T-helper 22 cell (primary cell): ENCODE results near the gene GSG1L.
"Not testable (repeated sequence)": the region's sequence is repeated elsewhere in the genome, so short reads cannot be mapped to it uniquely, and the experiment has no call there.

Source experiments
- DNase-seq: peaks from one replicate; pipeline ENCODE4 v3.0.0-alpha.2; 2020; ENCODE audit warnings: low read depth

The GSG1L gene

DNA sequence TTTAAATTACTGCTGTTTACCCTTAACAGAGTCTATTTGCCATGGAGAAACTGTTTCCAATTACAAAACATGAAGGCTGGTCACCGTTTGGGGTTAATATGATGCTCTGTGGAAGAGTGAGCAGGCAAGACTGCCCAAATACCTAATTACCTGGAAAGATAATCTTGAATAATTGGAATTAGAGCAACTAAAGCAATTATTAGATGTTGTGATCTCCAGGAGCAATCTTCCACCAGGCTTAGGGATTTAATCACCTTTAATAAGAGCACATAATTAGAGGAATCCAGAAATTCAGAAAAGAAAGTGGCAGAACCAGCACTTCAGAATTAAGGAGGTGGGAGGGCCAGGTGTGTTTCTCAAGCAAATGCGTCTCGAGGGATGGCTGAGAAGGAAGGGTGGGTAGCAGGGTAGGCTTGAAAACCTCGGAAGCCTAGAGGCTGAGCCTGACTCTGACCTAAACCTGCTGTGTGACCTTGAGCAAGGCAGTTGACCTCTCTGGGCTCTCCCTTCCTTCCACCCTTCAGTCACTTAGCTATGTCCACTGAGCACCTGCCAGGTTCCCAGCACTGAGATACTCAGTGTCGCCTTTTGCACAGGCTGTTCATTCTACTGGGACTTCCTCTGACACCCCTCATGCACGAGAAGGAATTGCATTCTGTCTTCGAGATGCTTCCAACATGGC lies 113.2 kb downstream of the GSG1L start:
- DNase-seq, result no peak

DNA sequence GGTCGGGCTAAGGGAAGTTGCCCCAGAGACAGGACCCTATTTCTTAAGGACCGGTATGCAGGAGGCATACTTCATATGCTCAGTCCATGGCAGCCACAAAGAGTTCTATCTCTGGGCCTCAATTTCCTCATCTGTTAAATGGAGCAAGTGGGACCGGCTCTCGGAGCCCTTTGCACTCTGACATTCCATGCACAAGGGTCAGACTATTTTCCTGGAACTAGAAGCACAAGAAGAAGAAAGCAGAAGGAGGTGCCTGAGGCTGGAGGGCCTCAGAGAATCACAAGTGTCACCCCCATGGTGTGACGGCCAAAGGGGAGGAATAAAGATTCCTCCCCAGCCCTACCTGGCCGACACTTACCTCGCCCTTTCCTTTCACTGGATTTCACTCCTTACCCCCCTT lies 115.8 kb downstream of the GSG1L start:
- DNase-seq, result no peak

DNA sequence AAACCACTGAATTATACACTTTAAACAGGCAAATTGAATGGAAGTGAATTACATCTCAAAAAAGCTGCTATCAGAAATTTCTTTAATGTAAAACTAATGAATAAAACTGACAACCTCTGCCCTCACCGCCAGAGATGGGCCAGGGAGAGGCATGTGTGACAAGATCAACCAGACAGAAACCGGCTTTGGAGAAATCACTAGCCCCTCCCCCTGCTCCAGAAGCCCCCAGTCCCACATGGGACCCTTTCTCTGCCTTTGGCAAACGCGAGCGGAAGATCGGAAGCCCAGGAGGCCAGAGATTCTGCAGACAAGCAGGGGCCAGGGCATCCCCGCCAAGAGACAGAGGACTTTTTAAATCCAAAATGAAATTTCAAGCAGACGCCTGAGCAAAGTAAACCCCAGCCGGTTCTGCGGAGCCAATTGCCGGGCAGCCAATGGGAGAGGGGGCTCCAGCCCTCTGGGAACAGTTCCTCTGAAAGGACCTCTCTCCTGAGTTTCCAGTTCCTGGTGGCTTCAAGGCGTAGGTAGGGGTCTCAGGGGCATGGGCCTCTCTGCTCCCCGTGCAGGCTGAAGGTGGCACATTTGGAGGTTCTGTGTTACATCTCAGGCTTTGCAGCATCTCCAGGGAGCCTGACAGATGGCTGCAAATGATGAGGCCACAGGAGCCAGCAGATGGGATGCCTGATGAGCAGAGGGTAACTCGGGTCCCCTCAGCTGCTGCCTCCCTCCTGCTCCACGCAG lies 118.1 kb downstream of the GSG1L start:
- no peak for DNase-seq

DNA sequence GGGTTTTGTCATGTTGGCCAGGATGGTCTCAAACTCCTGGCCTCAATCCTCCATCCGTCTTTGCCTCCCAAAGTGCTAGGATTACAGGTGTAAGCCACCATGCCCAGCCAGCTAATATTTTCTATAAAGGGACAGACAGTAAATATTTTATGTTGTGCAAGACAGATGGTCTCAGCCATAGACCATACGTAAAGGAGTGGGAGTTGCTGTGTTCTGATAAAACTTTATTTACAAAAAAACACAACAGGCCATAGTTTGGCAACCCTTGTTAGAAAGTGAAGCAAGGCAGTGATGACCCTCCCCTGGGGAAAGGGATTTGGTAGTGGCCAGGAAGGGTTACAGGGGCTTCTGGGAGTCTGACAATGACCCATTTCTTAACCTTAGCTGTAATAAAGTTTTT lies 119.7 kb downstream of the GSG1L start:
- no peak for DNase-seq

DNA sequence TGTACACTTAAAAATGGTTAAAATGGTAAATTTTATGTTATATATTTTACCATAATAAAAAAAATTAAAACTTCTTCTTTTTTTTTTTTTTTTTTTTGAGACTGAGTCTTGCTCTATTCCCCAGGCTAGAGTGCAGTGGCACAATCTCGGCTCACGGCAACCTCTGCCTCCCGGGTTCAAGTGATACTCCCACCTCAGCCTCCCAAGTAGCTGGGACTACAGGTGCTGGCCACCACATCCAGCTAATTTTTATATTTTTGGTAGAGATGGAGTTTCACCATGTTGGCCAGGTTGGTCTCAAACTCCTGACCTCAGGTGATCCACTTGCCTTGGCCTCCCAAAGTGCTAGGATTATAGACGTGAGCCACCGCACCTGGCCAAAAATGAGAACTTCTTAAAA lies 121.4 kb downstream of the GSG1L start:
- not testable (repeated sequence) for DNase-seq

DNA sequence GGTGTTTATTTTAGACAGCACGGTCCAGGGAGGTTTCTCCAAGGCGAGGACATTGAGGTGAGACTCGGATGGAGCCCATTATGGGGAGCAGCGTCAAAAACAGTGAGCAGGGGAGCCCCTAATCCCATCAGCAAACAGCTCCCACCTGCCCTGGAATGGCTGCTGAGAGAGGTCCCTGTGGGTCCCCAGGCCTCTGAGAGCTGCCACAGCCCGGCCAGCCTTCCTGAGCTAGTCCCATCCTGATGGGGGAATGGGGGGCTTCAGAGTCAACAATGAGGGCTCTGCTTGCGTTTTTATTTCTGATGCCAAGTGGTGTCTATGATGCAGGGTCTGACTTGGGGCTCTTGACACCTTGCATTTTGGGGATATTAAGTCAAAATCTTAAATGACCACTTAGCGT lies 128.4 kb downstream of the GSG1L start:
- no peak for DNase-seq

DNA sequence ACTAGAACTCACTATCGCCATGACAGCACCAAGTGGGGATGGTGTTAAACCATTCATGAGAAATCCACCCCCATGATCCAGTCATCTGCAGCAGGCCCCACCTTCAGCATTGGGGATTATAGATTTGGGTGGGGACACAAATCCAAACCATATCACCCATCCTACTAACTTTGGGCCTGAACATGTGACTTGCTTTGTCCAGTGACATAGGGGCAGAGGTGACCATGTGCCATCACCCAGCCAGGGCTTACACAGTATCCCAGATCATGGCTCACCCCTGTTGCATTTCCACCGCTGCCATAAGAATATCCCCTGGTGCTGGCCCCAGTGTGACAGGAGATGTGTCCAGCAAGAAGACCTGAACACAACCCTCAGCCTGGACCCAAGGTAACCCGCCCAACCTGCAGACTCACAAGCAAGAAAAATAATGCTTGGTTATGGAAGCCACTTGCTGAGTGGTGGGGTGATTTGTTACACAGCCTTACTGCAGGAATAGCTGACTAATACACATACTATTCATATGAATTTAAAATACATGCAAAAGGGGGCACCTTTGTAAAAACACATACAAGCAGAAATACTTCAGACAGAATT lies 130.9 kb downstream of the GSG1L start:
- no peak for DNase-seq

DNA sequence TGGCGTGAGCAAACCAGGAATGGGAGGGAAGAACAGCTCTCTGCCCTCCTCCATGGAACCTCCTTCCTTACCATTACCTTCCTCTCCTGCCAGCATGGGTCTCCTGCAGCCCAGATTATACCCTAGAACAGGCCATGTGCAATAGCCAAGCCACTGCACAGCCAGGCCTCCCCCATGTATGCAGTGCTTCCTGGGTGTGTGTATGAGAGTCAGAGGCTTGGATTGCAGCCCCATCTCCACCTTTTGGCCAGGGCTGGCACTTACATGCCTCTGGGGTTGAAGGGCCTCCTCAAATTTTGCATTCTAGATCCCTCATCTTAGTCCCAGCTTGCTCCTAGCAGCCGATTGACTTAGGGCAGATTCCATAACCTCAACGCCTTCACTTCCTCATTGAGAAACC lies 133.7 kb downstream of the GSG1L start:
- DNase-seq, result no peak

DNA sequence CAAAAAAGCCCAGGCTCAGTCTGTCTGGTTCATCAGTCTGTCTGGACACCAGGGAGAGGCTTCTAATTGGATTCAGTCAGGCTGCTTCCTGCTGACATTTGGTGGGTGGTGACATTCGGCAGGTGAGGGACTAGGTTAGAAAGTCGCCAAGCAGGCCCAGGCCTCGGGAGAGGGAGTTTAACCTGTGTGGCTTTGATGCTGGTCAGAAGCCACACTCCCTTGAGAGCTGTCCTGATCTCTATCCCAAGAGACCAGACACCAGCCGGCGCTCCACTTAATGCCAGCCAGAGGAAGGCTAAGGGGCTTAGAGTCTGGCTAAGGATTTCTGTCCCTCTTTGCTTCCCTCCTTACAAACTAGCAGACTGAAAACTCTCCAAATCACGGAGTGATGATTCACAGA lies 135.0 kb downstream of the GSG1L start:
- no peak for DNase-seq

DNA sequence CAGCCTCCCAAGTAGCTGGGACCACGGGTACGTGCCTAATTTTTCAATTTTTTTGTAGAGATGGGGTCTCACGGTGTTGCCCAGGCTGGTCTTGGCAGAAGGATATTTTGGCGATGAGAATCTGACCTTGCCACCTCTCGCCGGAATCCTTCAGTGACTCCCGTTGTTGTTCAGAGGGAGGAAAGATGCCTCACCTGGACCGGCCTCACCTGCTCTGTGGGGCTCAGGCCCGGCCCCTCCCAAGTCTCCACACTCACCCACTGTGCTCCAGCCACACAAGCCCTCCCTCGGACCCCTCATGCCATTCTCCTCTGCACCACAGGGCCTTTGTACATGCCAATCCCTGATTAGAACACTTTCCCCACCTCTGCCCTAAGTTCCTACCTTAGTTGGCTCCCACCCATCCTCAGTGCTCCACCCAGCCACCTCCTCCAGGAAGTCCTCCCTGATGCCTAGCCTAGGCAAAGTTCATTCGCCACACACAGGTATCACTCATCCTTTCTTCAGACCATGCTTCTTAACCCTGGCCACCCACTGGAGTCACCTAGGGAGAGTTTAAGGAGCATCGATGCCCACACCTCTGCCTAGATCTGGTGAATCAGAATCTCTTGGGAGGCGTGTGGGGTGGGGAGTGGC lies 136.1 kb downstream of the GSG1L start:
- no peak for DNase-seq

DNA sequence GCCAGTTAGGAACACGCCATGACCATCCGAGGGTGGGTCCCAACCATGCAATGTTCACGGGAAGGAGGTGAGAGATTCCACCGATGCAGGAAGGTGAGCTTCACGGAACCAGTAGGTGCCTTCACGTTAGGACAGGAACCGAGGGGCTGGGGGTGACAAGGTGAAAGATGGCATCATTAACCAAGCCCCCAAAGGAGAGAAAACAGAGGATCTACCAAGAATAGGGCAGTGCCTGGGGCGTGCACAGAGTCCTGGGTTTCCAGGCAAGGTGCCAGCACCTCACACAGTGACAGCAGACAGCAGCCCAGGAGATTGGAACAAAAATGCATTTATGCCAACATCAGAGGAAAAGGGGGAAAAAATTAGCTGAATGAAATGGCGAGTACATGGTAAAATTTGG lies 137.9 kb downstream of the GSG1L start:
- no peak for DNase-seq

DNA sequence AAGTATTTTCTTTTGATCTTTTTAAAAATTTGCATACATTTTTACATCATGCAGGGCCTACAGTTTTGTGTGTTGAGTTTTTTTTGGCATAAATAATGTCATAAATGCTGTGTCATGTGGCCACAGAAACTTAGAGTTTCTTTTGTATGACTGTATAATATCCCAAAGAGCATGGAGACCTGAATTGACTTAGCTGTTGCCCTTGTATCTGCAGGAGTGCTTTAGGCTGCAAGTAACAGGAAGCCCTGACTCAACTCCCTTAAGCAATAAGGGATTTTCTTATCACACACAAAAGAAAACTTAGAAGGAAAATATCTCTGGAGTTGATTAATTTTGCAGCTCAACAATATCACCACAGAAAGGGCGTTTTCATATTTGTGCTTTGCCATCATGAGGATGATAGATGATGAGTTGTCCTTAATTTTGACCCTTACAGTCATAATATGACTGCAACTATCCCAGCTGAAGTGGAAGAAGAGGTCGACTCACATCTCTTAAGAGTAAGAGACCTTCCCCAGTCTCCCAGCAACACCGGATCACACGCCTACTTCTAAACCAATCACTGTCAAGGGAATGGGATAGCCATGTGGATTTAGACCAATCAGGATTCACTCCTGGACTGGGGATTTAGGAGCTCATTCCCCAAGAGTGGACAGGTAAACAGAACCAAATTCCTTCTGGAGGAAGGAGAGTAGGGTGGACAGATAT lies 138.9 kb downstream of the GSG1L start:
- no peak for DNase-seq

DNA sequence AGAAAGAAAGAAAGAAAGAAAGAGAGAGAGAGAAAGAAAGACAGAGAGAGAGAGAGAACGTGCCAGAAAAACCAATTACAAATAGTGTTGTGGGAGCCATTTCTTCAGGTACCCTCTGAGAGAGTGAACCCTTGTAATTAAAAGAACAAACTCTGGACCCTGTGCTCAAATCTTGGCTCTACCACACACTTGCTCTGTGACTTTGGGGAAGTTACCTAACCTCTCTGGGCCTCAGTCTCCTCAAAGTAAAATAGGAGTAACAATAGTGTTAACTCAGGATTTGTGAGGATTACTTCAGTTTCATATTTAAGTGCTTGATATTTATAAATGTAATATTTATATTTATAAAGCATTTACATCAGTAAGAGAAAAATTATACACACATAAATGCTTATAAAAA lies 139.8 kb downstream of the GSG1L start:
- no peak for DNase-seq

DNA sequence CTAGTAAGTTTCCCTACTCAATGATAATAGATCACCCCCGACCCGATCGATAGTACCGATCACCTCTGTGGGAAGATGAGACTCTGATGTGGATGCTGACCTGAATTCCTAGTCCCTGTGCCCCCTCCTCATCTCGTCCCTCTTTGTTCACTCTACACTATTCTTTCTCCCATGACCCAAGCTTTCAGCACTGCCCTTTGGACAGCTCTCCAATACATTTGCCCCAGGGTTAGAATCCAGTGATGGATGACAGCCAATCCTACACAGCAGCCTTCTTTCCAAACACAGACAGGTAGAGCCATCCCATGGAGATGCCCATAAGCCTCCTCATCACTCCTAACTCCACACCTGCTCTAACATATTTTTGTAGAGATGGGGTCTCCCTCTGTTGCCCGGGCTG lies 141.1 kb downstream of the GSG1L start:
- DNase-seq, result no peak

DNA sequence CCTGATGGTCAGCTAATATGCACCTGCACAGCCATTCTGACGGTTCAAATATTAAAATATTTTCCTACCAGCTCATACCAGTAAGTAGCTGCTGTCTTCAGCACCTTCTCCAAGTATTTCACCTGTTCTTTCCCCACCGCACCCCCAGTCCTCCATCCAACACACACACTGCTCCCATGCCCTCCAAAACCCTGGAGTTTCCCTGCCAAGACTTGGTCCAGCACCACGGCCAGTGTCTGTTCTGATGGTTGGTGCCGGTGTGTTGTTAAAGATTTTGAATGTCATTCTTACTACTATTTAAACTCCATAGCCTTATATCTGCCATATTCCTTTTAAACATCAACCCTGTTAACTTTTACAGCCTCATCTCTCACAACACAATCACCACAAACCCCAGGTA lies 142.4 kb downstream of the GSG1L start:
- DNase-seq, result no peak

DNA sequence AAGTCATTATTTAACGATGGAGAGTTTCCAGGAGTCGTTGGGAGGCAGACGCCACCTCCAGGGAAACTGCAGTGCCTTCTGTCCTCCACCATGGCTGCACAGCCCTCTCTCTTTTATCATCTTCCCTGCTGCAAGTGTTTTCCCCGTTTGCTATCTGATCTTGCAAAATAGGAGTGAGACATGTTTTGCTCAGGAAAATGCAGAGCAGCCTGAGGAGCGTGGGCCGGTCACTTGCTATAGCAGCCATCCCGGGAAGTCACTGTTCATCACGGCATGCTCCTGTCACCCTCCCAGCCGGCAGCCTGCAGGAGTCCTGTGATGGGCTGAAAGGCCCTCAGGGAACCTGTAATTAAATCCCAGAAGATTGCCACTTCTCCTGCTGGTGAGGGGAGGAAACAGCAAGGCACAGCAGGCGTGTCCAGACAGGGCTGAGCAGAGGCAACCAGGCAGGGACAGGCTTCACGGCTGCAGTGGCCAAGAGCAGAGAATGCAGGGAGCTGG lies 143.1 kb downstream of the GSG1L start:
- no peak for DNase-seq

DNA sequence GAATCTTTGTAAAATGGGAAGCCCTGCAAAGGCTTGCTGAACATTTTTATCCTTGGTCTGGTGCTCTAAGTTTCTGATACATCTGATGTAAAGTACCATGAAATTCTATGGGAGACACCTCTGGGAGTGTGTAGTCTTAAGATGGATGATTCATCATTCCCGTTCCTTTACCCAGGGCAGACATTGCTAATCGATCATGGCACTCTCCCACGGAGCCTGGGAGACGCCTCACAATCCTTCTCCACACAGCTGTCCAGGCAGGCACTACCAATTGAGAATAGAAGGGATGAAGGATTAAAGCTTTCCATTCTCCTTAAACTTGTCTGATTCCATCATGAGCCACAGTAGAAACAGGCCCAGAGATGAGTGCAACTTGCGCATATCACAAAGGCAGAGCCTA lies 144.8 kb downstream of the GSG1L start:
- DNase-seq, result no peak

DNA sequence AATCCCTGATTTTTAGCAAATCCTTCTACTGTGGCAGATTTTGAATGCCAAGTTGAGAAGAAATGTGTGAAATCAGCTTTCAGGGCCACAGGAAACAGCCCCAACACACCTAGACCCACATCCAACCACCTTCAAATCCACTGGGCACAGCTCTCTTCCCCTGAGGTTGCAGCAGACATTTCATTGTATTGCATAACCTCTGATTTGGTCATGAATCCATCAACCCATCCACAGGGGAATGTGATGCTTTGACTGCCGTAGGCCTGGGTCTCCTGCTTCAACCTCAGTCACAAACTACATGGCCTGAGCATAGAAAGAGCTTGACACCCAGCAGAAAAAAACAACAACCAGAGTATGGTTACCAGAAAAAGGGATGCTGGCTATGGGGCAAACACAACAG lies 145.6 kb downstream of the GSG1L start:
- no peak for DNase-seq

DNA sequence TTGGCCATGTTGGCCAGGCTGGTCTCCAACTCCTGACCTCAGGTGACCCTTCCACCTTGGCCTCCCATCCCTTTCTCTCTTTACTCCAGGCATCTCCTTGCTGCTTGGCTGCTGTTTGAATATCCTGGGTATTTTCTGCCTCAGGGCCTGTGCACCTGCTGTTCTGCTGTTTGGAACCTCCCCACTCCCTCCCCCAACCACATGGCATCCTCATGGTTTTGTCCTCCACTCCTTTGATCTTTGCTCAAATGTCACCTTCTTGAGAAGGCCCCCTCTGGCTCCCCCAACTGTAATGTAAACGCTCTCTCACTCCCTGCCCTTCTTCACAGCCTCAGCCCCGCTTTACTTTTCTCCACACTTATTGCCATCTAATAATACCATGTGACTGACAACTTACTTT lies 152.0 kb downstream of the GSG1L start:
- no peak for DNase-seq

DNA sequence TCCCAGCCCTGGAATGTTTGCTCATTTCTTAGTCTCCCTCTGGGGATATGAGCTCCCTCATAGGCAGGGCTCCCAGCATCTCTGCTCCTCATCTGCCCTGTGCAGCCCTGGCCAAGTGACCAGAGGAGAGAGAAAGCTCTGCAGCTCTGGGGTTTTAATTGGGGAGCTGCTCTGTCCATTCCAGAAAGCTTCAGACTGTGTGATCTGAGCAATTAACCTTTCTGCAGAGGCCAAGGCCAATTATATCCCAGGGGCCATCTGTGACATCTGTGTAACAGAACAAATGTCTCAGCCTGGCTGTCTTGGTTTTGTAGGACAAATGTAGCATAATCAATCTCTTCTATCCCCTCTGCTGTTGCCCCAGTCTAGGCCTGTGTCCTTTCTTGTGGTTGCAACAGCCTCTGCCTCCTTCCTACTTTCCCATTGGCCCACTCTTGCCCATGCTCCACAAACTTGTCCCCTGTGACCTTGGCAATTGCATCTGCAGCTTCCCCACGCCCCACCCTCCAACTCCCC lies 156.0 kb downstream of the GSG1L start:
- no peak for DNase-seq

DNA sequence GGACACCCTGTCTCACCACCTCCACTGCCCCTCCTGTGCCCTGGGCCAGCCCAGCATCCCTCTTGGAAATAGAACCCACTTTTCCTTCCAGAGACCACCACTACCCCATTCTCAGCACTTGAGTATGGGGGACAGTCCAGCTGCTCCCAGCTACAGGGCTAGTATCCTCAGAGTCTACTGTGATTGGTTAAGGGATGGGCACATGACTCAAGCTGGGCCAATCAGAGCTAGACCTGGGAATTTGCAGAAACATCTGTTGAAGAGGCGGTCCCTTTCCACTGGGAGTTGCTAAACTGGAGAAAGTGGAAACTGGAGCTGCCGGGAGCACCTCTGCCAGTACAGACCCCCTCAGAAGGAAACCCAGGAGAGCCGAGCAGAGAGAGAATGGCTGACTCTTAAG lies 156.6 kb downstream of the GSG1L start:
- DNase-seq, result no peak

DNA sequence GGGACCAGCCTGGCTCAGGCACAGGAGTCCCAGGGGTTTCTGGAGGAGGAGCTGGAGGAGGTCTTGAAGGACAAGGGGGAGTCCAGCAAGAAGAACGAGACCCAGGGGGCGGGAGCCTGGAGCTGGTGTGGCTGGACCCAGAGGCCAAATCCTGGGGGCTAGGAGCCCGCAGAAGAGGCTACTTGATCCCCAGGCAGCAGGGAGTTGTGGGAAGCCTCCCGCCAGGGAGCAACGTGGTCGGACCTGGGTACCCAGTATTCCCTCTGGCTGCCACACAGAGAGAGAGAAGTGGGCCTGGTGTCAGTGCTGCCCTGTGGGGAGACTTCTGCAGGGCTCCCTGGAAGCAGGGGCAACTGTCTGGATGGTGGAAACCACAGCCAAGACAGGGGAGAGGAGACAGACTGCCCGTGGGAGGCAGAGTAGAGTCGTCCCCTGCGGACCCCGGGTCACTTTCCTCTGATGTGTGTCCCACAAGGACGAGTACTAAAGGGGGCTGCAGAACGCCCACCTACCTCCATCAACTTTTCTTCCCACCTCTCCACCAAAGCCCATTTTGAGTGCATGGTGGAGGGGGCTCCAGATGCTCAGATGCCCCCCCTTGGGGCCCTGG lies 160.4 kb downstream of the GSG1L start:
- no peak for DNase-seq
